Loucy (cell line): ENCODE measurements around the gene SLAMF6.

ENCODE experiments used
- H2AFZ ChIP-seq: fragments of 200-600 bp; sonication (generic); 2 replicates; pipeline ENCODE4 v1.6.0; 2016; ENCODE audit warnings: antibody characterized with exemption, mild to moderate bottlenecking, low read length, moderate library complexity
- H3F3A ChIP-seq: fragments of 200-600 bp; 2 replicates; pipeline ENCODE4 v1.6.0; 2016; ENCODE audit warnings: antibody characterized with exemption, low read depth, mild to moderate bottlenecking
- H3K27me3 ChIP-seq: fragments of 200-600 bp; sonication (generic); 2 replicates; pipeline ENCODE4 v1.6.1; 2014; ENCODE audit warnings: low read length, mild to moderate bottlenecking; ENCODE audit not compliant: insufficient read depth, poor library complexity, severe bottlenecking
- H3K36me3 ChIP-seq: fragments of 200-600 bp; sonication (generic); 2 replicates; pipeline ENCODE4 v1.6.1; 2016; ENCODE audit warnings: low read length; ENCODE audit not compliant: insufficient read depth
- H3K4me1 ChIP-seq: fragments of 200-600 bp; sonication (generic); 2 replicates; pipeline ENCODE4 v1.5.1; 2014; ENCODE audit warnings: low read length, mild to moderate bottlenecking; ENCODE audit not compliant: insufficient read depth, poor library complexity, severe bottlenecking
- H3K4me2 ChIP-seq: fragments of 200-600 bp; sonication (generic); 2 replicates; pipeline ENCODE4 v1.6.0; 2014; ENCODE audit warnings: antibody characterized with exemption, low read length, low read depth, mild to moderate bottlenecking; ENCODE audit not compliant: poor library complexity, severe bottlenecking
- H3K4me3 ChIP-seq: fragments of 200-600 bp; sonication (generic); 2 replicates; pipeline ENCODE4 v1.5.1; 2014; ENCODE audit warnings: low read length, mild to moderate bottlenecking, mixed read lengths; ENCODE audit not compliant: poor library complexity, severe bottlenecking
- H3K79me2 ChIP-seq: fragments of 200-600 bp; sonication (generic); 2 replicates; pipeline ENCODE4 v1.6.1; 2014; ENCODE audit warnings: low read length; ENCODE audit not compliant: insufficient read depth
- H3K9ac ChIP-seq: fragments of 200-600 bp; sonication (generic); 2 replicates; pipeline ENCODE4 v1.6.0; 2014; ENCODE audit warnings: mild to moderate bottlenecking, low read depth, low read length, moderate library complexity; ENCODE audit not compliant: poor library complexity, severe bottlenecking
- H3K9me2 ChIP-seq: fragments of 200-600 bp; sonication (generic); replicated peaks from 2 replicates; pipeline ENCODE4 v1.6.1; 2016; ENCODE audit warnings: low read depth, low read length, mixed read lengths
- H3K9me3 ChIP-seq: fragments of 200-600 bp; sonication (generic); 2 replicates; pipeline ENCODE4 v1.6.1; 2014; ENCODE audit warnings: mild to moderate bottlenecking, antibody characterized with exemption, low read length, low read depth; ENCODE audit not compliant: insufficient read depth
- H4K20me1 ChIP-seq: fragments of 200-600 bp; sonication (generic); 2 replicates; pipeline ENCODE4 v1.6.0; 2014; ENCODE audit warnings: antibody characterized with exemption, low read length, mild to moderate bottlenecking; ENCODE audit not compliant: insufficient read depth, poor library complexity, severe bottlenecking
- EZH2phosphoT487 ChIP-seq: fragments of 200-600 bp; IDR thresholded peaks from 2 replicates; pipeline ENCODE4 v1.6.1; 2018; ENCODE audit warnings: antibody characterized with exemption, mild to moderate bottlenecking, moderate library complexity, borderline replicate concordance
- TF ChIP-seq, protein P1 (sequence below): fragments of 200-600 bp; sonication (generic); conservative IDR thresholded peaks from 2 replicates; pipeline ENCODE4 v1.5.1; 2014; ENCODE audit warnings: mild to moderate bottlenecking, antibody characterized with exemption, low read length

SLAMF6 gene

DNA sequence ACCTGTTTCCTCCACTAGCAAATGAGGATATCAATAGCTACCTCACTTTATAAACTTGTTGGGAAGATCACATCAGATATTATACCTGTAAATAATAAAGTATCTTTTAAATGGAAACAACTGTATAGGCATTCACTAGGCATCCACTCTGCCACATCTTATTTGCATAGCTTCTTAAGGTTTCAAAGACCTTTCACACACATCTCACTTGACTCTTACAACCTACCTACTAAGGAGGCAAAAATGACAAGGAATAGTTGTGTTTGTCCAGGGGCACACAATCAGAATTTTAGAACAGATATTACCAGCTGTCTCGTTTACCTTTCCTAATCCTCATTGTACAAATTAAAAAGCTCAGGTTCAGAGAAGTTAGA is 71.2 kb downstream of the SLAMF6 start:
- peak overlapping the region; percentile 44; the same call in 1 of the 2 replicates for H2AFZ ChIP-seq

DNA sequence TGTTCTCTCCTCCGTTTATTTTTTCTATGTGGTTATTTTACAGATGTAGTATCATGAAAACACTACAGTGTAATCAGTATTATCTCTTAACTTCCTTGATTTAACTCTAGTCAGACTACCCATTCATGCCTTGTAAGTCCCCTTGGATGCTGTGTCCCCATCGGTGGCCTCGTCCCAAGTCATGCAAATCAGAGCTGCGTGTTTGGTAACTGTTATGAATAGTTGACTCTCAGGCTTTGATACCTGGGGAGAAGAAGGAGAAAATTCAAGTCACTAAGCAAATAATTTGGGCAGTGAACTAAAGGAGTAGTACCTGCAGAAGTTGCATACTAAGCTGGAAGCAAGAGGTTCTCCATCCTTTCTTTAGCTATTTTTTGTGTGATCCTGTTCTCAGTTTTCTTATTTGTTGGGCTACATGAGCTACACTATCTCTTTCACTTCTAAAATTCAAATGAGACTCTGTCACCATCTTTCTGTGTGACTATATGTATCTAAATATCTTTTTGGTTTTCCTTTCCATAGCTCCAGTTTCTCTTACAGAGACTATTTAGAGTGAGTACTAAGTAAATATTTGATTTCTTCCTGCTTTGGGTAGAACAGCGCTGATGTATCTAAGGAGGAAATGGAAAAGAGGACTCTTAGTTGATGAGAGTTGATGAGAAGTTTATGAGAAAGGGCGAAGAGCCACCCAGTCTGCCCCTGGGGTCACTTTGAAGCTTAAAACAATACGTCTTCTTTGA is 71.8 kb downstream of the SLAMF6 start:
- Histone ChIP-seq H3K4me3 (no peak overlapping the region), H3K27me3 (no peaks in the 10 kb centered on the region), H3K79me2 (no peaks in the 10 kb centered on the region), H3K36me3 (no peaks in the 10 kb centered on the region), H4K20me1 (no peaks in the 10 kb centered on the region), H2AFZ (peak overlapping the region; percentile 44; the same call in 1 of the 2 replicates), H3K4me2 (no peak overlapping the region), H3K9me3 (no peaks in the 10 kb centered on the region), H3F3A (no peaks in the 10 kb centered on the region), H3K4me1 (peaks cover 17% of the 10 kb centered on the region), H3K9me2 (no peaks in the 10 kb centered on the region), H3K9ac (no peak overlapping the region)
- no peak for TF ChIP-seq EZH2phosphoT487
- TF ChIP-seq, protein P1, sequence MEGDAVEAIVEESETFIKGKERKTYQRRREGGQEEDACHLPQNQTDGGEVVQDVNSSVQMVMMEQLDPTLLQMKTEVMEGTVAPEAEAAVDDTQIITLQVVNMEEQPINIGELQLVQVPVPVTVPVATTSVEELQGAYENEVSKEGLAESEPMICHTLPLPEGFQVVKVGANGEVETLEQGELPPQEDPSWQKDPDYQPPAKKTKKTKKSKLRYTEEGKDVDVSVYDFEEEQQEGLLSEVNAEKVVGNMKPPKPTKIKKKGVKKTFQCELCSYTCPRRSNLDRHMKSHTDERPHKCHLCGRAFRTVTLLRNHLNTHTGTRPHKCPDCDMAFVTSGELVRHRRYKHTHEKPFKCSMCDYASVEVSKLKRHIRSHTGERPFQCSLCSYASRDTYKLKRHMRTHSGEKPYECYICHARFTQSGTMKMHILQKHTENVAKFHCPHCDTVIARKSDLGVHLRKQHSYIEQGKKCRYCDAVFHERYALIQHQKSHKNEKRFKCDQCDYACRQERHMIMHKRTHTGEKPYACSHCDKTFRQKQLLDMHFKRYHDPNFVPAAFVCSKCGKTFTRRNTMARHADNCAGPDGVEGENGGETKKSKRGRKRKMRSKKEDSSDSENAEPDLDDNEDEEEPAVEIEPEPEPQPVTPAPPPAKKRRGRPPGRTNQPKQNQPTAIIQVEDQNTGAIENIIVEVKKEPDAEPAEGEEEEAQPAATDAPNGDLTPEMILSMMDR = no peak

More for the DNA sequence above, 71.2 kb downstream of the SLAMF6 start:
- no peaks in the 10 kb centered on the region for H3K27me3 ChIP-seq
- no peaks in the 10 kb centered on the region for H4K20me1 ChIP-seq
- no peaks in the 10 kb centered on the region for H3K79me2 ChIP-seq
- H3K9me3 ChIP-seq = no peaks in the 10 kb centered on the region
- peaks cover 11% of the 10 kb centered on the region for H3K4me1 ChIP-seq
- no peaks in the 10 kb centered on the region for H3F3A ChIP-seq
- H3K36me3 ChIP-seq = no peaks in the 10 kb centered on the region
- H3K4me3 ChIP-seq = no peak overlapping the region
- no peak overlapping the region for H3K4me2 ChIP-seq
- no peaks in the 10 kb centered on the region for H3K9me2 ChIP-seq
- TF ChIP-seq EZH2phosphoT487 = no peak
- TF ChIP-seq, protein P1 = no peak
- H3K9ac ChIP-seq = no peak overlapping the region

DNA sequence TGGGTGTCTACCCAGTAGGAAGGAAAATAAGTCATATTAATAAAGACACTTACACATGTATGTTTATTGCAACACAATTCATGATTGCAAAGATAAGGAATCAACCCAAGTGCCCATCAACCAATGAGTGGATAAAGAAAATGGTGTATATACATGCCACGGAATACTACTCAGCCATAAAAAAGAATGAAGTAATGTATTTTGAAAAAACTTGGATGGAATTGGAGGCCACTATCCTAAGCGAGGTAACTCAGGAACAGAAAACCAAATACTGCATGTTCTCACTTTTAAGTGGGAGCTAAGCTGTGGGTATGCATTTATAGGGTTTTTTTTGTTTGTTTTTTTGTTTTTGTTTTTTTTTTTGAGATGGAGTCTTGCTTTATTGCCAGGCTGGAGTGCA is 73.6 kb downstream of the SLAMF6 start:
- no peaks in the 10 kb centered on the region for H3K79me2 ChIP-seq
- H4K20me1 ChIP-seq = no peaks in the 10 kb centered on the region
- no peak overlapping the region for H3K4me3 ChIP-seq
- H3K9me2 ChIP-seq = no peaks in the 10 kb centered on the region
- H3K27me3 ChIP-seq = no peaks in the 10 kb centered on the region
- no peaks in the 10 kb centered on the region for H3F3A ChIP-seq
- H3K4me2 ChIP-seq = no peak overlapping the region
- H3K36me3 ChIP-seq = no peaks in the 10 kb centered on the region
- no peaks in the 10 kb centered on the region for H3K9me3 ChIP-seq
- no peak overlapping the region for H2AFZ ChIP-seq
- H3K4me1 ChIP-seq = peaks cover 17% of the 10 kb centered on the region
- no peak for TF ChIP-seq EZH2phosphoT487
- TF ChIP-seq, protein P1 = no peak
- H3K9ac ChIP-seq = no peak overlapping the region
